Hematopoietic multipotent progenitor cell treated with erythropoietin and hydrocortisone succinate and interleukin-3 and kit ligand, for 17 days (in vitro differentiated cells): Measurements from ENCODE around the gene KIAA1549.
"Not testable (repeated sequence)": the region's sequence is repeated elsewhere in the genome, so short reads cannot be mapped to it uniquely, and the experiment has no call there.

ENCODE experiments used
- DNase-seq: peaks from one replicate; pipeline ENCODE4 v3.0.0-alpha.2; 2015; ENCODE audit warnings: low spot score

KIAA1549 gene

GRCh38 chr7:138811327-138811726 lies 169.9 kb downstream of the KIAA1549 start:
- not testable (repeated sequence) for DNase-seq

- no peak for DNase-seq
Measured at GRCh38 chr7:138809346-138809745, 171.8 kb downstream of the KIAA1549 start.

- no peak for DNase-seq
Measured at GRCh38 chr7:138804618-138805017, 176.6 kb downstream of the KIAA1549 start.

GRCh38 chr7:138802706-138803105 lies 178.5 kb downstream of the KIAA1549 start:
- no peak for DNase-seq

- no peak for DNase-seq
Measured at GRCh38 chr7:138801256-138801655, 179.9 kb downstream of the KIAA1549 start.

GRCh38 chr7:138799336-138800000 lies 181.7 kb downstream of the KIAA1549 start:
- DNase-seq: no peak

GRCh38 chr7:138798836-138799235 lies 182.4 kb downstream of the KIAA1549 start:
- DNase-seq: no peak

GRCh38 chr7:138797715-138798320 lies 183.4 kb downstream of the KIAA1549 start, which contains the start of the genes ATP6V0A4 and TMEM213:
Gene ATP6V0A4 (minus strand): TSS chr7:138798196. CDS start chr7:138771247, 26,949 bp downstream.
Gene TMEM213 (plus strand): TSS chr7:138797994. CDS start chr7:138798105, 111 bp downstream.
- DNase-seq: no peak

- not testable (repeated sequence) for DNase-seq
Measured at GRCh38 chr7:138797046-138797445, 184.1 kb downstream of the KIAA1549 start.

GRCh38 chr7:138796038-138796615 lies 185.1 kb downstream of the KIAA1549 start:
- no peak for DNase-seq

- no peak for DNase-seq
Measured at GRCh38 chr7:138785587-138786437, 195.4 kb downstream of the KIAA1549 start.

- no peak for DNase-seq
Measured at GRCh38 chr7:138784692-138785091, 196.5 kb downstream of the KIAA1549 start.
